GM18873 (cell line): ENCODE results near the gene C6orf163.
A peak's percentile ranks its signal among the peaks of the same experiment; 100 is the strongest.
"Not testable (repeated sequence)": the region's sequence is repeated elsewhere in the genome, so short reads cannot be mapped to it uniquely, and the experiment has no call there.

ENCODE experiments used
- ATAC-seq: cut with Tn5 transposase; IDR thresholded peaks from one replicate; pipeline ENCODE4 v1.9.1; 2021; ENCODE audit warnings: mild to moderate bottlenecking, moderate library complexity, moderate number of reproducible peaks; ENCODE audit not compliant: unreplicated experiment, low FRiP score

The C6orf163 gene

GRCh38 chr6:87344731-87345130, at the start of gene C6orf163:
TSS of gene C6orf163 (plus strand) at chr6:87344813. CDS start at chr6:87345100, 287 bp downstream.
- no peak for ATAC-seq

GRCh38 chr6:87297119-87297518, 47.5 kb upstream of the C6orf163 start:
- ATAC-seq, result no peak

GRCh38 chr6:87301277-87301676, 43.3 kb upstream of the C6orf163 start:
- ATAC-seq, result not testable (repeated sequence)

- ATAC-seq, result no peak
Measured at GRCh38 chr6:87308970-87309369, 35.6 kb upstream of the C6orf163 start.

GRCh38 chr6:87312860-87313259, 31.8 kb upstream of the C6orf163 start:
- ATAC-seq, result no peak

- ATAC-seq, result no peak
Measured at GRCh38 chr6:87315071-87315470, 29.5 kb upstream of the C6orf163 start.

- ATAC-seq, result no peak
Measured at GRCh38 chr6:87319271-87319987, 25.2 kb upstream of the C6orf163 start.

GRCh38 chr6:87322304-87323212, 22.1 kb upstream of the C6orf163 start, which contains the start of gene SMIM8:
TSS of gene SMIM8 (plus strand) at chr6:87322588. CDS start at chr6:87337032, 14,444 bp downstream.
- peak; percentile 98 for ATAC-seq

GRCh38 chr6:87323880-87324279, 20.7 kb upstream of the C6orf163 start:
- ATAC-seq, result not testable (repeated sequence)

- ATAC-seq, result no peak
Measured at GRCh38 chr6:87330961-87331360, 13.7 kb upstream of the C6orf163 start.

- no peak for ATAC-seq
Measured at GRCh38 chr6:87333033-87333432, 11.6 kb upstream of the C6orf163 start.

- no peak for ATAC-seq
Measured at GRCh38 chr6:87333591-87334181, 10.9 kb upstream of the C6orf163 start.

- no peak for ATAC-seq
Measured at GRCh38 chr6:87334683-87335082, 9.9 kb upstream of the C6orf163 start.

GRCh38 chr6:87336367-87336766, 8.2 kb upstream of the C6orf163 start:
- no peak for ATAC-seq

GRCh38 chr6:87340230-87340629, 4.4 kb upstream of the C6orf163 start:
- ATAC-seq, result no peak

- no peak for ATAC-seq
Measured at GRCh38 chr6:87341158-87341557, 3.5 kb upstream of the C6orf163 start.

- ATAC-seq, result no peak
Measured at GRCh38 chr6:87341899-87342298, 2.7 kb upstream of the C6orf163 start.

- ATAC-seq, result no peak
Measured at GRCh38 chr6:87342829-87343228, 1.8 kb upstream of the C6orf163 start.

GRCh38 chr6:87346700-87347099, 2.1 kb downstream of the C6orf163 start:
- ATAC-seq, result no peak

GRCh38 chr6:87349896-87350295, 5.3 kb downstream of the C6orf163 start:
- ATAC-seq, result no peak

GRCh38 chr6:87350516-87350915, 5.9 kb downstream of the C6orf163 start:
- no peak for ATAC-seq
